Measurements from ENCODE around the gene CCDC82. TPM values are rescaled to one million over a fixed set of nuclear protein-coding genes. Genes with fewer than 3 reads are reported as not detected.

Gene CCDC82
- polyA plus RNA-seq, 5 donors, result 43.8 to 83.1 (median 72.1) TPM

- no peak for DNase-seq
These were observed 22.4 kb downstream of the CCDC82 start for GRCh38 chr11:96367342-96367741.

- DNase-seq, result no peak
These were observed 23.7 kb downstream of the CCDC82 start for GRCh38 chr11:96366024-96366423.

GRCh38 chr11:96365493-96365892 is 24.2 kb downstream of the CCDC82 start:
- DNase-seq, result no peak

- no peak for DNase-seq
These were observed 27.9 kb downstream of the CCDC82 start for GRCh38 chr11:96361778-96362177.

GRCh38 chr11:96358321-96358720 is 31.4 kb downstream of the CCDC82 start:
- DNase-seq, result no peak

- DNase-seq, result no peak
These were observed 31.9 kb downstream of the CCDC82 start for GRCh38 chr11:96357794-96358193.

- no peak for DNase-seq
These were observed 32.9 kb downstream of the CCDC82 start for GRCh38 chr11:96356848-96357247.

- peak; percentile 90 to 92 for DNase-seq
These were observed 46.6 kb downstream of the CCDC82 start, which contains the start of gene MAML2 for GRCh38 chr11:96342961-96343711. TSS of gene MAML2 (minus strand) at chr11:96343195. CDS start at chr11:96341895, 1,300 bp downstream.

- no peak for DNase-seq
These were observed 47.4 kb downstream of the CCDC82 start for GRCh38 chr11:96342014-96342960.

GRCh38 chr11:96341211-96342013 is 48.3 kb downstream of the CCDC82 start:
- DNase-seq, result no peak

GRCh38 chr11:96340555-96340885 is 49.2 kb downstream of the CCDC82 start:
- DNase-seq, result no peak

- DNase-seq, result no peak
These were observed 49.8 kb downstream of the CCDC82 start for GRCh38 chr11:96339706-96340554.

- DNase-seq, result no peak
These were observed 50.6 kb downstream of the CCDC82 start for GRCh38 chr11:96338910-96339705.

GRCh38 chr11:96337541-96338431 is 51.9 kb downstream of the CCDC82 start:
- DNase-seq, result no peak

GRCh38 chr11:96335388-96335787 is 54.3 kb downstream of the CCDC82 start:
- peak in 1 of 2 donors; percentile 60 for DNase-seq

- DNase-seq, result no peak
These were observed 55.5 kb downstream of the CCDC82 start for GRCh38 chr11:96334219-96334618.

GRCh38 chr11:96333191-96333719 is 56.5 kb downstream of the CCDC82 start:
- DNase-seq, result no peak

GRCh38 chr11:96332126-96332771 is 57.5 kb downstream of the CCDC82 start:
- DNase-seq, result no peak
